HG02798 (cell line): ENCODE measurements around the gene NRG3.

ENCODE experiments used
- ATAC-seq: cut with Tn5 transposase; IDR thresholded peaks from one replicate; pipeline ENCODE4 v1.9.1; 2021; ENCODE audit warnings: mild to moderate bottlenecking; ENCODE audit not compliant: unreplicated experiment, poor library complexity

NRG3 gene

DNA sequence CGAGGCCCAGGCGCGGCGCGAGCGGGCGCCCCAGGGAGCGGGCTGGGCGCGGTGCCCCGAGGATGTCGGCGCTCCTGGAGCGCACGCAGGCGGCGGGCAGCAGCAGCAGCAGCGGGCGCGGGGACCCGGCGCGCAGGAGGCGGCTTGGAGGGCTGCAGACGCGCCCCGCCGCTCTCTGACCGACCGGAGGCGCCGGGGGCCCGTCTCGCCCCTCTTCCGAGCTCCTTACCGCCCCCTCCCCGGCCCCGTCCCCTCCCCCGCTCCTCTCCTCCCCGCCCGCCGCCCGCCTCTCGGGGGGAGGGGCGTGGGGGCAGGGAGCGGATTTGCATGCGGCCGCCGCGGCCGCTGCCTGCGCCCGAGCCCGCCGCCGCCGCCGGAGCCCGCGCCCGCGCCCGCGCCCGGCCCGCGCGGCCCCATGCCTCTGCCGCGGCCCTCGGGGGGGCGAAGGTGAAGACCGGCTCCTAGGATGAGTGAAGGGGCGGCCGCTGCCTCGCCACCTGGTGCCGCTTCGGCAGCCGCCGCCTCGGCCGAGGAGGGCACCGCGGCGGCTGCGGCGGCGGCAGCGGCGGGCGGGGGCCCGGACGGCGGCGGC lies at the start of gene NRG3:
Gene NRG3, plus strand, starts transcription at position 320 of the 592 bp plus-strand sequence.
- ATAC-seq = no peak

DNA sequence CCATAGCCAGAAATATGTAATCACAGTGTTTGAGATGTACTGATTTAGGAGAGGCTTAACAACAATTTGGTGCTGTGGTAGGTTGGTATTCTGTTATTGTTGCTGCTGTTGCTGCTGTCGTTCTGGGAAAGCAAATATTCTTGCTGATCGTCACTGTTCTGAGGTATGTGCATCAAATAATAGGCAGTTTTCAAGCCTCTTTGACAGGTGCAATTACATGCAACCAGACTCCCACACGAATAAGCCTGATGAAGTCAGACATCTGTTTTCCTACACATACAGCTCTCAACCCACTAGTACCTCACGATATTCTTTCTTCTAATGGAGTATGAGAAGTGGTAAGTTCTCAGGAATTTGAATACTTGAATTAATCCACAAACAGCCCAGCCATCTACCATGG lies 46.7 kb upstream of the NRG3 start:
- ATAC-seq = no peak

DNA sequence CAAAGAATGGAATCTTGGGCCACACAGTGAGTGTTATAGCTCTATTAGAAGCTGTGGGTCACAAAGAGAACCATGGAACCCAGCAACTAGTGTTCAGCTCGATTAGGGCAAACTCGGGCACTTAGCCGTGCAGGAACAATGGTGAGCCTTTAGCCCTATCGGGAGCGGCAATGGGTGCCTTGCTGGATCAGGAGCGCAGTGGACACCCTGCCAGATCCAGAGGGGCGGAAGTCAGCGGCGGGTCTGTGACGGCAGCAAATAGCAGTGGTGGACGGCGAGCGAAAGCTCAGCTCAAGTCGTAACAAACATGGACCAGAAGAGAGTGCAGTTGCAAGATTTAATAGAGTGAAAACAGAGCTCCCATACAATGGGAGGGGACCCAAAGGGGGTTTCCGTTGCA lies 43.9 kb upstream of the NRG3 start:
- ATAC-seq = no peak

DNA sequence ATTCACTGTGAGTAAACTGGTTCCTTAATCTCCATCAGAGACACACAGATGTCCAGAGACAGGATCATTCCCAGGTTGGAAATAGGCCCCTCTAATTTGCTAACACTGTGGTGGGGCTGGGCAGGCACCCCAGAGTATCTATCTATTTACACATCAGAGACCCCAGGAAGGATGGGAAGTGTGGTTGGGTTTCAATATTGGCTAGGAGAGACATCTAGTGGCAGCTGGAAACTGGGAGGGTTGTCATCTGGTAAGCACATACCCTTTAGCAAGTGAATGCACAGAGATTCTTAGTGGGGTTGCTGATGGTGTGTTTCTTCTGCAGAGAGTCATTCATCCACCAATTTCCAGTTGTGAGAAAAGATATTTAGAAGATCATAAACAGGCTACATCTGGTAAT lies 36.0 kb upstream of the NRG3 start:
- no peak for ATAC-seq

DNA sequence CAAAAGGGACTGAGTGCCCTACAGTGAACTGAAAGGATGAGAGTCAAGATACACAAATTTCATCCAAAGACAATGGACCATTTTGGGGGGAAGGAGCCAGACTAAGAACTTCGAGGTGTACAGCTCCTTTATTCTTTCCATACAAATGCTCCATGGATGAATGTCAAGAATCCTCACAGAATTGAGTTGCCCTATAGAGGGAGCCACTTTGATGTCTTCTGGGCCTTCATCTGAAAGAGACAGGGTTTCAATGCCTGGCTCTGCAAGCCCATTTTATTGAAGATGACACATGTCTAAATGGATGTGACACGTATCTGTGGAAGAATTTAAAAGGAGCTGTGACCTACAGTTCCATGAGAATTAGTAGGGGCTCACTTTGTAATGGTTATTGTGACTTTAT lies 32.0 kb upstream of the NRG3 start:
- no peak for ATAC-seq

DNA sequence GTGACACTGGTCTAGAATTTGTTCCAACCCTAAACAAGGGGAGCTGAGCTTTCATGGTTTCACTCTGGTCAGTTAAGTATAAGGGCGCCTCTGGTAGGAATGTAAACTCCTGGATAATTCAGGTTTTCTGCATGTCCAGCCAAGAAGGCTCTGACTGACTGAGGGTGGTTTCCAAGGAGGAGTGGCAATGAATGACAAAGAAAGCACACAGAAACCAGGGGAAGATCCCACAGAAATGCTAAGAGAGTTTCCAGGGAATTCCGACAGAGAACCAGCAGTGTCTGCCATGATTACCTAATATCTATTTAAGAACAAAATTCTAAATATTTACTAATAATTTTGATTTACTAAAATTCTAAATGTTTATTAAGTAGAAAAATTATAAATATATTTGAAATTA lies 27.3 kb upstream of the NRG3 start:
- ATAC-seq = no peak

DNA sequence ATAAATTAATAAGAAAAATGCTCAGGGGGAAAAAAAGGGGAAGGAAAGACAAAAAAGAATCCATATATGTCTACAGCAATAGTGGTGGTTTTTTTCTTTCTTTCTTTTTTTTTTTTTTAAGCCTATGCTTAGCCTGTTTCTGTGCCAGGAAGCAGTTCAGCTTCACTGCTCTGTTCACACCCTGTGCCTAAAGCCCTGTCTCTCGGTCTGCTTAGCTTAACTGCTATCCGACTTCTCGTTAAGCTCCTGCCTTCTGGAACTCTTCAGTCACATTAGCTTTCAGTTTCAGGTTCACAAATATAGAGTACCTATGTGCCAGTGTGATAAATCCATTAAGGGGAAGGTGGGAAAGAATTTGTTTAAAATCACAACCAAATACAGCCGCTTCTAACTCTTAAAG lies 26.5 kb upstream of the NRG3 start:
- ATAC-seq = no peak

DNA sequence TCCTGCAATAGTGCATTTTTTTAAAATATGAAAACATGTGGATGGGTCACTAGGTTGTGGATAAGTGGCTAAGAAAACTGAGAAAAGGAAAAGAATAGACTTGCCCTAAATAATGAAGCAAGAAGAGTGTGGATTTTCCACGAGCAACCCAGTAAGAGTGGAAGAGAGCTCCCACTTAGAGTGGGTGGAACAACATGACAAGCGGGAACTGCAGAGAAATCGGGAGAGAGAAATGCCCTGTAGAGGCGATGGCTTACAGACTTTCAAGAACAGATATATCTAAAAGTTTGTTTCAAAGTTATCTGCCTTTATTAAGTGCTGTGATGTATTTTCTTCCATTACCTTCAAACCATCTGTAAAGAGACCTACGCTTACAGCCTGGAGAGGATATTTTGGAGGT lies 26.1 kb upstream of the NRG3 start:
- no peak for ATAC-seq

DNA sequence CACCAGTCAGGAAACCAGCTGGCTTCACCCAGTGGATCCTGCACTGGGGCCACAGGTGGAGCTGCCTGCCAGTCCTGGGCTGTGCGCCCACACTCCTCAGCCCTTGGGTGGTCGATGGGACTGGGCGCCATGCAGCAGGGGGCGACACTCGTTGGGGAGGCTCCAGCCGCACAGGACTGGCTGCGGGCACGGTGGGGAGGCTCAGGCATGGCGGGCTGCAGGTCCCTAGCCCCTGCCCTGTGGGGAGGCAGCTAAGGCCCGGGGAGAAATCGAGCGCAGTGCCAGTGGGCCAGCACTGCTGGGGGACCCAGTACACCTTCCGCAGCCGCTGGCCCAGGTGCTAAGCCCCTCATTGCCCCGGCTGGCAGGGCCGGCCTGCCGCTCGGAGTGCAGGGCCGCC lies 12.4 kb upstream of the NRG3 start:
- no peak for ATAC-seq

DNA sequence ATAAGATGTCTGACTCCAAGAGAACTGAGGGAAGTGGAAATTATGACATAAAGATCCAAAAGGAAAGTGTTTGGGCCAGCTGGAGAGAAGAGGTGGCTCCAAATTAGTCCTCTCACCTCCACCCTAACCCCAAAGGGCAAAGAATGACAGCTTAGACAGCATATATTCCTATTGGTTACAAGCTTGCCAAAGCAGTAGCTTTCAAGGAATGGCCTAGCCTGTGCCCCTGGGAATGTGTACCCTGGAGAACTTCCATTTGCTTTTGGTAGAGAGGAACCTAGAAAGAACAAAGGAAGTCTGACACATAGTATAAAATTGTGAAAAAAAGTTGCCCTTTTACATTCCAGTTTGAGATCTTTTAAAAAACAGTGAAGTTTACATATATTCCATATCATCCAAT lies 11.2 kb upstream of the NRG3 start:
- no peak for ATAC-seq

DNA sequence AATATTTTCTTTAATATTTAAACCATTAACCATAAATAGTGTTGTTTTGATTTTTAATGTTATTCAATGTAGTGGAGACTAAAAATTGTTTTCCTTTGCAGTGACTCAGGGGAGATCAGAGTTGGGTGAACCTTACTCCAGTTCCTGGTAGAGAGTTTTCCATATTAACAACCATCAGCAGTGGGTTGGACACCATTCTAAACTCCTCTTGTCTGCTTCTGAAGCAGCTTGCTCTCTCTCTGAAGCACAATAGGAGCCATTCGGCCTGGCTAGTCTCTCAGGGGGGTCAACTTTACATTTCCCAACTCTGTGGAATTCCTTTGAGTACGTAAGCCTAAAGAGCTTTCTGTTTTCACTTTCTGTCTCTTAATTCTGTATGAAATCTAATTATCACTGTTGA lies 9.4 kb upstream of the NRG3 start:
- no peak for ATAC-seq

DNA sequence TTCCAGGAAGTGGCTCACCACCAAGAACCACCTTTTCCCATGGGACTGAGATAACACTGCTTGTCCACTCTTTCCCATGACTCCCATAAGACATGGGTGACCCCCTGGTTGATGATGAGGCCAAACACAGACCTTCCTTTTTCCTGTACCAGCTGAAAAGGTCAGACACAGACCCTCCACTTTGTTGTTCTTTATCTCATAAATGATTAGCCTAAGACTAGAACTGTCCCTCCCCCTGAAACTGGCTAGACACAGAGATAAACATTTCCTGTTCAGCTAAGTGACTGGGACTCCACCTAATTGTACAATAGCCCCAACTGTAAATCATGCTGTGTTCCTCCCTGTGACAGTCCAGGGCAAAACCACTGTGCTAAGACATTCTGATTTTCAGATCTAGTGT lies 8.2 kb upstream of the NRG3 start:
- ATAC-seq = peak; percentile 78

DNA sequence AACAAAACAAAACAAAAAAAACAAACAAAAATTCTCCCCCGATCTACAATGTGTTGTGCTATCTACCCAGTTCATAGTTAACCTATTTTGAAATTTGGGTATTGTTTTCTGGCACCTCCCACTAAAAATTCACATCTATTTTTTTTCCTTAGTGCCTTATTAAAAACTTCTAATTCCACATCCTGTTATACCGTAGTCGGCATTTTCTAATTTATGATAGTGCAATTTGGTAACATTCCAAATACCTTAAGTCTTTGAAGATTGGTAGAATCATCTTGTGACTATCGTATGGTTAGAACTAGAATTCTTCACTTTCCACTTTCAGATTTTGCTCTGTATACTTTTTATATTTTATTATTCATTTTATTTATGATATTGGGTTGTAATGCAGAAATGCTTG lies 4.5 kb upstream of the NRG3 start:
- no peak for ATAC-seq

DNA sequence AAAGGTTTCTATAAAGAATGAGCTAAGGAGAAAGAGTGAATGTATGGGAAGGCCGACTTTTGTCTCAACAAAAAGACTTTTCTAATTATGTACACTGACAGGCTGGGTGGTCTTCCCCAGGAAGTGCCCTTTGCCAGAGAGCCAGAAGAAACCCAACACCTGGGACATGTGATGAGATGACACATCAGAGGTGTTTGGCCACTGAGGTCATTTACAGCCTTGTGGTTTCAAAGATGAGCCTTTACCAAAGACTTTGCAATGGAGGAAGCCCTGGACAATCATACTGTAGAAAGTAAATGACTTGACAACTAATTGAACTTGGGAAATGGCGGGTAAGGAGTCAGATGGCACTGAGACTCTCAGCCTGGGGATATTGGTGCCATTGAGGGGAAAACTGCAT lies 3.4 kb upstream of the NRG3 start:
- ATAC-seq = no peak

DNA sequence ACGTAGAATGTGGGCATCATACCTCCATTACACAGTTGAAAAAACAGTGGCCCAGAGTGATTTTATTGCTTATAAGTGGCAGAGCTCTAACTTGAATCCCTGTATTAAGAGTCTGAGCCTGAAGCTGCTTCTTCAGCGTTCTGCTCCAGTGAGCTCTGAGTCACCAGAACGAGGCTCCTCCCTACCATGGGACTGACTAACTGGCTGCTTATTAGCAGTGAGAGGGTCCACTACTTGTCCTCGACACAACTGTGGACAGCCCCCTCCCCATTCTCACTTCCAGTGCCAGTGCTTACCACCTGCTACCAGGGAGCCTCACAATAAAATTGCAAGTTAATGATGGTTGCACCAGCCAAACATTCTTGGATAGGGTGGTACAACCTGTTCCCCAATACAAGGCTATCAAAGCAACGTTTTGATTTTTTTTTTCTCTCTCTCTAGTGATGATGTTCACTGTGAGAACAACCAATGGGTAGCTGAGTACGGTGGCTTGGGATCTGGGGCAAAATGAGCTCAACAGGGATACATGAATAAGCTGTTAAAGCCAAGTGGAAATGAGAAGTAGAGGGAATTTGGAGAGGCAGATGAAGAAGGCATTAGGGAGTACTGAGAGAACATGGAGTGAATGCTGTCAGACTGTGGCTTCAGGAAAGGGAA lies 2.7 kb upstream of the NRG3 start:
- no peak for ATAC-seq

DNA sequence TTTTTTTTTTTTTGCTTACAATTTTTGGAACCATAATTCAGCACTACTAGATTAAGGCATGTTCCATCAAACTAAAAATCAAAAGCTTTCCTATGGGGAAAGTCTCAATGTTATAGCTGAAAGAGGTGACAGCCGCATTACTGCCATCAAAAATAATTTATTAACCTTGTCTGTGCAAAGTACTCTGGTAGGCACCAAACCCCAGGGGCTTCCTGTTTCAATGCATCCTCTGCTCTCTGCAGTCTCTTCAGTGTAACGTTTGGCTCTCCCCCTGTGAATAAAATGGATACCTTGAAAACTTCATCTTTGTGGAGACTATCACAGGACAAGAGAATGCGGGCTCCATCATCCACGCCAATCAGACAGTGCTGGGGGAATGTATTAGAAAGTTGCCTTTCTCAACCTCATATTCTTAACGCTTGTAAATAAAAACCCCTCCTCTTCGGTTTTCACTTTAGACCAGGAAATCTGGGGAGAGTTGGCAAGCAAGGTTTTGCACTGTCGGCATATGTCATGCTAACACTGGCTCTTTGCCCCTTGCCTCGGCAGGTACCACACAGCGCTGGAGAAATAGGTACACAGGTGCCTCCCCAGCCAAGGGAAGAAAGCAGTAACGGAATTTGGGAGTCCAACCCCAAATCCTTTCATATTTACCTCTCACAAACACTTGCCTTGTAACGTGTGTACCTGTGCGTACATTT lies 1.6 kb upstream of the NRG3 start:
- ATAC-seq = no peak

DNA sequence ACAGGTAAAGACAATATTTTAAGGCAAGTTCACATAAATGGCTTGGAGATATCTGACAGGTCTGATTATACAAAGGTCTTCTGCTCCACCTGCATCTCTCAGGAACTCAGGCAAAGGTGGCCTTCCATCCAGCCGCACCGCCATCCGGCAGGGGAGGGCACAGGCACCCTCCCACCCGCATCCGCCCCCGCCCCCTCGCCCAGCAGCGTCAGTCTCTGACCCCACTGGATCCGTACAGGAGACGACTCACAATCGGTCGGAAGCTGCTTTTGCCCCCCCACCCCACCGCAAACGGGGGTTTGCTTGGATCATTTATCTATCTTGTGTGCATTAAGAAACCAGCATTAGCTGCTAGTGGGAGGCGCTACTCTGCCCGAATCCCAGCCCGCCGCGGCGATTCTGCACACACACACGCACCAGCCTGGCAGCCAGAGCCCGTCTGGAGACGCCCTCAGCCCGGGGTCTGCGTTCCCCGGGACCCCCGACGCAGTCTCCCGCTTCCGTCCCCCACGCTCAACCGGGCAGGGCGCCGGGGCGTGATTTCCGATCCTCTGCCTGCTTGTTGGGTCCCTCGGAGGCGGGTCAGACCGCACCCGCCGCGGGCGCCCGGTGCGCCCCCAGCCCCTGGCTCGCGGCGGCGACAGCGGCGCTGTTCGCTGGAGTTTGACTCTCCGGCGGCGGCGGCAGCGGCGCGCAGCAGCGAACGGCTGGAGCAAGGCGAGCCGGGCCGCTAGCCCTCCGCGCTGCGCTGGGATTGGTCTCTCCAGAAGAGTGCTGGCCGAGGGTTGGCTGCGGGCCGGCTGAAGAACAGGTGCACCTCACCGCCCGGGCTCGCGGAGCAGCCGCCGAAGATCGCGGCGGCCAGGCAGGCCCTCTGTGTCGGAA lies 820 bp upstream of the NRG3 start:
- ATAC-seq = no peak

DNA sequence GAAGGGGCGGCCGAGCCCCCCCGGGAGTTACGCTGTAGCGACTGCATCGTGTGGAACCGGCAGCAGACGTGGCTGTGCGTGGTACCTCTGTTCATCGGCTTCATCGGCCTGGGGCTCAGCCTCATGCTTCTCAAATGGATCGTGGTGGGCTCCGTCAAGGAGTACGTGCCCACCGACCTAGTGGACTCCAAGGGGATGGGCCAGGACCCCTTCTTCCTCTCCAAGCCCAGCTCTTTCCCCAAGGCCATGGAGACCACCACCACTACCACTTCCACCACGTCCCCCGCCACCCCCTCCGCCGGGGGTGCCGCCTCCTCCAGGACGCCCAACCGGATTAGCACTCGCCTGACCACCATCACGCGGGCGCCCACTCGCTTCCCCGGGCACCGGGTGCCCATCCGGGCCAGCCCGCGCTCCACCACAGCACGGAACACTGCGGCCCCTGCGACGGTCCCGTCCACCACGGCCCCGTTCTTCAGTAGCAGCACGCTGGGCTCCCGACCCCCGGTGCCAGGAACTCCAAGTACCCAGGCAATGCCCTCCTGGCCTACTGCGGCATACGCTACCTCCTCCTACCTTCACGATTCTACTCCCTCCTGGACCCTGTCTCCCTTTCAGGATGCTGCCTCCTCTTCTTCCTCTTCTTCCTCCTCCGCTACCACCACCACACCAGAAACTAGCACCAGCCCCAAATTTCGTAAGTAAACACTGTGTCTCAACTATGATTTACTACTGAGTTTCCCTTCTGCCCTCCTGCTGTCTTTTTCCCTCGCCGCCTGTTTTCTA lies 666 bp downstream of the NRG3 start:
- no peak for ATAC-seq

DNA sequence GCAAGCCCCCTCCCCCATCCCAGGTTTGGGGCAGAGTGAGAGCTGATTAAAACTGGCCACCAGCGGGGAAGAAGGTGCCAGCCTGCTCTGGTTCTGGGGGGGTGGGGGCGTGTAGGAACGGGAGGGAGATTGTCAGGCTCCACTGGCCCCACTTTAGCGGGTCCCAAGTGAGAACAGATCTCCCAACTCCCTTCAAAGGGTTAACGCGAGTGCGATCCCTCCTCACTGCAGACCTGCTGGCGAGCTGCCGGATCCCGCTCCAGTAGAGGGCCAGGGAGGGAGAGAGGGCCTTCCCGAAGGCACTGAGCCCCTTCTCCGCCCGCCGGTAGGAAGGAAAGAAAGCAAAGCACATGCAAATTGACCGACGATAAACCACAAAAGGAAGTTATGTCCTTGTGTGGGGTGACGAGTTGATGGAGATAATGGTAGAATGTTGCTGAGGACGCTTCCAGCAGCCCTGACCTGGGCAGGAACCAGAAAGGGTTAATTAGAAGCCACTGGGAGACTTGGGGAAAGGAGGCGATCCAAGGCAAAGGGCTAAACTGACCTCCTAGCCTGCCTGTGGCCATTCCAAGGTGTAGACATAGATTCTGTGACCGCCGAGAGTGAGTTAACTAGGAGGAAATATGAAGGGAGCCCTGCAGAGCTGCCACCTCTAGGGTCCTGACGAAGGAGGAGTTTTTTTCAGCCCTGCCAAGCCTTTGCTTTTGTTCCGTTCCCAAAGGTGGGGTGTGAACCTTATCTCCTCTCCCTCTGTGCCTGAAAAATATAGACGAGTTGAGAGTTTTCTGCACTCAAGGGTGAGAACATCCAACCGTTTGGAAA lies 1.5 kb downstream of the NRG3 start:
- ATAC-seq = no peak
